Measurements from ENCODE around the gene APBA1. TPM values are rescaled to one million over a fixed set of nuclear protein-coding genes. Genes with fewer than 3 reads are reported as not detected.
A peak's percentile ranks its signal among the peaks of the same experiment; 100 is the strongest.

The APBA1 gene
- total and polyA plus RNA-seq, 2 donors (not counting 3 experiments of a cell fraction or from before 2014, with no cell fraction given) = 6.1 to 11.3 TPM

DNA sequence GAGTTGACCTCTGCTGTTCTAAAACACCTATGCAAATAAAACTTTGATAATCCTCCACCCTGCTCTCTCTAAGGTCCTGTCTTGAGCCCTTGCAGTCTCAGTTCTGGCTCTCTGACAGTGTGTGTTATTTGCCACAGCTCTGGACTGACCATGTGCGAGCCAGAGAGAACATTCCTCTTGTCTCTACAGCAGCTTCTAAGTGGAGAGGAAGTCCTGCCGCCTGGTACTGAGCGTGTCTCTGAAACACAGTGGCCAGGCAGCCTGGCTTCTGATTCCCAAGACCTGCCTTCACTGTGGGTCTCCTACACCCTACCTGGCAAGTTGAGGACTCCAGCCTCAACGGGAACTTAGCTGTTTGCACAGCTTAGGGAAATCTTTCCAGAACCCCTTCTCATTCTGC lies 285.5 kb downstream of the APBA1 start:
- Histone ChIP-seq H3K79me2 (ENCODE audit: control insufficient read depth, insufficient read depth, low read length) (no peaks in the 10 kb centered on the region), H3K4me3 (replicated peaks in 1 of 3; ENCODE audit: insufficient read depth in 1 of 3, low read depth in 1 of 3, low read length in 3 of 3) (no peak overlapping the region), H3K9me1 (replicated peaks; ENCODE audit: control insufficient read depth, extremely low read depth, insufficient read depth, low read length) (no peaks in the 10 kb centered on the region), H3K4me2 (ENCODE audit: insufficient read depth, low read length) (no peak overlapping the region), H3K4me1 (ENCODE audit: control insufficient read depth, extremely low read depth, insufficient read depth, low read length) (no peaks in the 10 kb centered on the region), H3K9ac (replicated peaks; ENCODE audit: extremely low read depth, insufficient read depth, low read length) (no peak overlapping the region), H4K20me1 (replicated peaks; ENCODE audit: control insufficient read depth, extremely low read depth, insufficient read depth, low read length) (no peaks in the 10 kb centered on the region), H2AFZ (ENCODE audit: low read depth, low read length) (no peak overlapping the region), H3K27me3 (ENCODE audit: control insufficient read depth in 2 of 2, insufficient read depth in 2 of 2, low read length in 2 of 2) (no peaks in the 10 kb centered on the region), H3K9me3 (replicated peaks; ENCODE audit: control insufficient read depth, insufficient read depth, low read length) (no peaks in the 10 kb centered on the region), H3K27ac (ENCODE audit: insufficient read depth, low read depth, low read length) (no peak overlapping the region), H3K36me3 (ENCODE audit: control insufficient read depth in 2 of 2, extremely low read depth in 1 of 2, insufficient read depth in 2 of 2, low read length in 2 of 2) (peaks cover 0 to 2% of the 10 kb centered on the region in 2 experiments)
- ChIA-PET POLR2A (no interaction called here), CTCF (no interaction called here)
- FAIRE-seq = no peak
- no peak for DNase-seq (ENCODE audit: low read depth, low spot score)
- dilution Hi-C loops (cut with MboI; ENCODE audit: extremely low pct_ligation_motif_present, low sequenced_read_pairs) = no loop called here
- BruUV-seq (replicated peaks) = no TSS peak
- no peak for TF ChIP-seq EZH2 (IDR thresholded peaks at IDR 0.05; ENCODE audit: borderline replicate concordance, low read depth, low read length, severe bottlenecking)
- TF ChIP-seq FOS (IDR thresholded peaks at IDR 0.05; ENCODE audit: borderline replicate concordance, insufficient read depth, low read length) = no peak
- no peak for TF ChIP-seq POLR2AphosphoS5 (IDR thresholded peaks at IDR 0.05; ENCODE audit: insufficient read depth, low read depth, low read length)
- no peak for TF ChIP-seq MYC (IDR thresholded peaks at IDR 0.05; ENCODE audit: low read depth, low read length)
- intact Hi-C loops (cut with micrococcal nuclease) = loop anchor here (5.0 kb wide), 1 partner anchor 59 kb away; the partner anchor contains the start of gene ENTREP1

DNA sequence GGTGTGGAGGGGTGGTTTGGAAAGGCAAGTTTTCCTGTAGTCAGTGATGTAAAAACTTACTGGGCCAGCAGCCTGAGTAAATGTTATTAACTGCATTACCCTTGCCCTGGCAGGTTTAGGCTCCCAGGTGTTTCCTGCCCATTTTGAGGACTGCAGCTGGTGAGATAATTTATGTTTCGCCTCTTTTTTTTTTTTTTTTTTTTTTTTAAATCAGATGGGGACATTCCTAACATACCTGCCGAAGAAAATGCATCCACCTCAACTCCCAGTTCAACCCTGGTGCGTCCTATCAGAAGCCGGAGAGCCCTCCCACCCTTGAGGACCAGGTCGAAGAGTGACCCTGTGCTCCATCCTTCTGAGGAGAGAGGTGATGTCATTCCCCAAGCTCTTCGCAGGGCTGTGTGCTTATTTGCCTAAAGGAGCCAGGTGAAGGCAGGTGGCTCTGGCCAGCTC lies 286.6 kb downstream of the APBA1 start:
- FAIRE-seq = no peak
- no TSS peak for BruUV-seq (replicated peaks)

More for the DNA sequence above, 286.6 kb downstream of the APBA1 start:
- H3K9me3 ChIP-seq (replicated peaks; ENCODE audit: control insufficient read depth, insufficient read depth, low read length) = no peaks in the 10 kb centered on the region
- H3K4me3 ChIP-seq (replicated peaks in 1 of 3; ENCODE audit: insufficient read depth in 1 of 3, low read depth in 1 of 3, low read length in 3 of 3) = no peak overlapping the region
- dilution Hi-C loops (cut with MboI; ENCODE audit: extremely low pct_ligation_motif_present, low sequenced_read_pairs) (no loop called here), intact Hi-C loops (cut with micrococcal nuclease) (loop anchor here (5.0 kb wide), 1 partner anchor 58 kb away; the partner anchor contains the start of gene ENTREP1)
- CTCF ChIA-PET = no interaction called here
- no peak overlapping the region for H3K9ac ChIP-seq (replicated peaks; ENCODE audit: extremely low read depth, insufficient read depth, low read length)
- H3K9me1 ChIP-seq (replicated peaks; ENCODE audit: control insufficient read depth, extremely low read depth, insufficient read depth, low read length) = no peaks in the 10 kb centered on the region
- H2AFZ ChIP-seq (ENCODE audit: low read depth, low read length) = no peak overlapping the region
- peaks cover 0 to 2% of the 10 kb centered on the region in 2 experiments for H3K36me3 ChIP-seq (ENCODE audit: control insufficient read depth in 2 of 2, extremely low read depth in 1 of 2, insufficient read depth in 2 of 2, low read length in 2 of 2)
- POLR2A ChIA-PET = no interaction called here
- no peaks in the 10 kb centered on the region for H3K4me1 ChIP-seq (ENCODE audit: control insufficient read depth, extremely low read depth, insufficient read depth, low read length)
- DNase-seq (ENCODE audit: low read depth, low spot score) = peak; percentile 90
- H3K79me2 ChIP-seq (ENCODE audit: control insufficient read depth, insufficient read depth, low read length) = no peaks in the 10 kb centered on the region
- TF ChIP-seq FOS (IDR thresholded peaks at IDR 0.05; ENCODE audit: borderline replicate concordance, insufficient read depth, low read length) = no peak
- TF ChIP-seq EZH2 (IDR thresholded peaks at IDR 0.05; ENCODE audit: borderline replicate concordance, low read depth, low read length, severe bottlenecking) = no peak
- no peak for TF ChIP-seq JUN (IDR thresholded peaks at IDR 0.05; ENCODE audit: borderline replicate concordance, insufficient read depth, insufficient read length, low read depth)
- no peak for TF ChIP-seq MYC (IDR thresholded peaks at IDR 0.05; ENCODE audit: low read depth, low read length)
- TF ChIP-seq, protein P1, sequence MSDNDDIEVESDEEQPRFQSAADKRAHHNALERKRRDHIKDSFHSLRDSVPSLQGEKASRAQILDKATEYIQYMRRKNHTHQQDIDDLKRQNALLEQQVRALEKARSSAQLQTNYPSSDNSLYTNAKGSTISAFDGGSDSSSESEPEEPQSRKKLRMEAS (IDR thresholded peaks at IDR 0.05; ENCODE audit: insufficient read depth, insufficient read length) = no peak
- no peak for TF ChIP-seq POLR2AphosphoS5 (IDR thresholded peaks at IDR 0.05; ENCODE audit: insufficient read depth, low read depth, low read length)
- TF ChIP-seq GATA2 (IDR thresholded peaks at IDR 0.05; ENCODE audit: insufficient read depth, insufficient read length, low read depth, low read length) = no peak
- TF ChIP-seq, protein P2, sequence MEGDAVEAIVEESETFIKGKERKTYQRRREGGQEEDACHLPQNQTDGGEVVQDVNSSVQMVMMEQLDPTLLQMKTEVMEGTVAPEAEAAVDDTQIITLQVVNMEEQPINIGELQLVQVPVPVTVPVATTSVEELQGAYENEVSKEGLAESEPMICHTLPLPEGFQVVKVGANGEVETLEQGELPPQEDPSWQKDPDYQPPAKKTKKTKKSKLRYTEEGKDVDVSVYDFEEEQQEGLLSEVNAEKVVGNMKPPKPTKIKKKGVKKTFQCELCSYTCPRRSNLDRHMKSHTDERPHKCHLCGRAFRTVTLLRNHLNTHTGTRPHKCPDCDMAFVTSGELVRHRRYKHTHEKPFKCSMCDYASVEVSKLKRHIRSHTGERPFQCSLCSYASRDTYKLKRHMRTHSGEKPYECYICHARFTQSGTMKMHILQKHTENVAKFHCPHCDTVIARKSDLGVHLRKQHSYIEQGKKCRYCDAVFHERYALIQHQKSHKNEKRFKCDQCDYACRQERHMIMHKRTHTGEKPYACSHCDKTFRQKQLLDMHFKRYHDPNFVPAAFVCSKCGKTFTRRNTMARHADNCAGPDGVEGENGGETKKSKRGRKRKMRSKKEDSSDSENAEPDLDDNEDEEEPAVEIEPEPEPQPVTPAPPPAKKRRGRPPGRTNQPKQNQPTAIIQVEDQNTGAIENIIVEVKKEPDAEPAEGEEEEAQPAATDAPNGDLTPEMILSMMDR (IDR thresholded peaks at IDR 0.05; ENCODE audit: extremely low read depth in 1 of 2, insufficient read depth in 1 of 2, low read depth in 1 of 2, low read length in 2 of 2) = no peak
- TF ChIP-seq POLR2A (IDR thresholded peaks at IDR 0.05; ENCODE audit: low read depth, low read length) = no peak
- H3K27ac ChIP-seq (ENCODE audit: insufficient read depth, low read depth, low read length) = no peak overlapping the region
- no peaks in the 10 kb centered on the region for H4K20me1 ChIP-seq (replicated peaks; ENCODE audit: control insufficient read depth, extremely low read depth, insufficient read depth, low read length)
- no peak overlapping the region for H3K4me2 ChIP-seq (ENCODE audit: insufficient read depth, low read length)
- no peaks in the 10 kb centered on the region for H3K27me3 ChIP-seq (ENCODE audit: control insufficient read depth in 2 of 2, insufficient read depth in 2 of 2, low read length in 2 of 2)
